Head of caudate nucleus (tissue), 42 donors: ENCODE data around the gene KIAA0930.

Experiments used
- DNase-seq, 42 donors: peaks; one replicate each; pipeline versions ENCODE4 v3.0.0 to v3.0.0-alpha.2; 2020 to 2021; ENCODE audit warnings: mixed read lengths in 7 of 42
- intact Hi-C: fragments of 100-400 bp; cut with DNase I; formaldehyde crosslinking; loops from one replicate; pipeline ENCODE4 v1.15.0; 2022

KIAA0930 gene

GRCh38 chr22:45242778-45243191 lies 2.1 kb upstream of the KIAA0930 start:
- DNase-seq: peak in 37 of 42 donors; percentile 55 to 88 (median 72)
- intact Hi-C loops: loop anchor here (10.0 kb wide), 1 partner anchor 138 kb away; no protein-coding TSS in a partner anchor

GRCh38 chr22:45240104-45240809 lies 437 bp downstream of the KIAA0930 start:
- intact Hi-C loops: loop anchor here (10.0 kb wide), 1 partner anchor 135 kb away; no protein-coding TSS in a partner anchor
- DNase-seq: peak in 12 of 42 donors; percentile 22 to 61 (median 40)

- intact Hi-C loops: loop anchor here (10.0 kb wide), 1 partner anchor 135 kb away; no protein-coding TSS in a partner anchor
- DNase-seq: peak in 1 of 42 donors; percentile 57
These were observed 1.0 kb downstream of the KIAA0930 start for GRCh38 chr22:45239681-45240051.

GRCh38 chr22:45238957-45239680 lies 1.6 kb downstream of the KIAA0930 start:
- intact Hi-C loops: no loop called here
- no peak for DNase-seq

GRCh38 chr22:45238076-45238956 lies 2.4 kb downstream of the KIAA0930 start:
- intact Hi-C loops: no loop called here
- no peak for DNase-seq

- peak in 1 of 42 donors; percentile 42 for DNase-seq
- intact Hi-C loops: no loop called here
These were observed 3.4 kb downstream of the KIAA0930 start for GRCh38 chr22:45237065-45237990.

GRCh38 chr22:45235851-45236342 lies 4.8 kb downstream of the KIAA0930 start:
- intact Hi-C loops: no loop called here
- DNase-seq: peak in 1 of 42 donors; percentile 56

- DNase-seq: peak in 16 of 42 donors; percentile 24 to 63 (median 55)
- intact Hi-C loops: no loop called here
These were observed 5.5 kb downstream of the KIAA0930 start for GRCh38 chr22:45235101-45235777.

GRCh38 chr22:45233827-45234226 lies 6.9 kb downstream of the KIAA0930 start:
- DNase-seq: no peak
- intact Hi-C loops: no loop called here

- intact Hi-C loops: no loop called here
- DNase-seq: no peak
These were observed 7.3 kb downstream of the KIAA0930 start for GRCh38 chr22:45233386-45233785.

- intact Hi-C loops: no loop called here
- DNase-seq: no peak
These were observed 9.4 kb downstream of the KIAA0930 start for GRCh38 chr22:45231293-45231692.

- no peak for DNase-seq
- intact Hi-C loops: no loop called here
These were observed 10.5 kb downstream of the KIAA0930 start for GRCh38 chr22:45230026-45230721.

- DNase-seq: no peak
- intact Hi-C loops: no loop called here
These were observed 11.5 kb downstream of the KIAA0930 start for GRCh38 chr22:45229181-45229580.

GRCh38 chr22:45228401-45228754 lies 12.3 kb downstream of the KIAA0930 start:
- DNase-seq: peak in 2 of 42 donors; percentile 16 to 45
- intact Hi-C loops: no loop called here

GRCh38 chr22:45227645-45228400 lies 12.9 kb downstream of the KIAA0930 start:
- peak; percentile 62 to 96 (median 84) for DNase-seq
- intact Hi-C loops: no loop called here

- intact Hi-C loops: no loop called here
- peak in 31 of 42 donors; percentile 58 to 83 (median 73) for DNase-seq
These were observed 14.0 kb downstream of the KIAA0930 start for GRCh38 chr22:45226503-45227186.
